AG04450 (cell line): Measurements from ENCODE around the gene EXOC8. TPM values are rescaled to one million over a fixed set of nuclear protein-coding genes. Genes with fewer than 3 reads are reported as not detected.

Source experiments
- CTCF ChIA-PET: fragments of 300-600, 350-600 bp; formaldehyde crosslinking; extraction: SDS; loops from one replicate; lab custom pipeline; 2022; ENCODE audit warnings: antibody characterized with exemption, inconsistent platforms; lab: Charles Lee
- POLR2A ChIA-PET: fragments of 350-600 bp; formaldehyde crosslinking; extraction: SDS; loops from one replicate; lab custom pipeline; 2021; ENCODE audit warnings: antibody characterized with exemption, inconsistent platforms; lab: Yijun Ruan, JAX
- DNase-seq: peaks from one replicate; pipeline ENCODE4 v3.0.0-alpha.2; 2011; ENCODE audit warnings: low read depth, low spot score
- H3K27ac ChIP-seq: one replicate; pipeline ENCODE4 v1.5.1; 2012; ENCODE audit warnings: low read depth, low read length, control low read depth
- H3K27me3 ChIP-seq: one replicate; pipeline ENCODE4 v1.6.0; 2012; ENCODE audit warnings: low read length; ENCODE audit not compliant: control insufficient read depth, insufficient read depth
- H3K4me3 ChIP-seq: 2 replicates; pipeline ENCODE4 v1.5.1; 2011; ENCODE audit warnings: mild to moderate bottlenecking, low read depth, low read length, control low read depth
- H3K9me3 ChIP-seq: 2 replicates; pipeline ENCODE4 v1.5.1; 2012; ENCODE audit warnings: low read length; ENCODE audit not compliant: control insufficient read depth, insufficient read depth
- CTCF ChIP-seq: IDR thresholded peaks from 2 replicates; pipeline ENCODE4 v1.5.1; 2011; ENCODE audit warnings: low read depth, low read length, control low read depth, inconsistent platforms
- polyA minus RNA-seq: library from RNA; depleted of rRNA, polyadenylated mRNA; stranded (reverse); fragments of >200 nt; gene quantifications from 2 replicates; pipeline ENCODE4 v1.2.3, GENCODE V29; 2011; rRNA and poly(A)+ RNA removed
- polyA plus RNA-seq: library from polyadenylated mRNA; depleted of rRNA; stranded (reverse); fragments of >200 nt; gene quantifications from 2 replicates; pipeline ENCODE4 v1.2.3, GENCODE V29; 2011; rRNA removed

Gene EXOC8
- polyA plus RNA-seq (4.1 and 5.0 TPM in 2 replicates), polyA minus RNA-seq (12.1 and 12.6 TPM in 2 replicates)

- peak within 1 kb of the TSS; percentile 99 for H3K4me3 ChIP-seq
- TF ChIP-seq CTCF, result no peak
- H3K9me3 ChIP-seq, result peaks cover 5% of the 10 kb centered on the region; the same call in 1 of the 2 replicates
- ChIA-PET POLR2A (interaction anchor here (0.6 to 1.5 kb wide), 15 partner anchors 11 to 427 kb away, joined by 3 to 12 read pairs (median 4); partner anchors contain the start of genes EGLN1 and TSNAX), CTCF (interaction anchor here (0.8 to 3.3 kb wide), 5 partner anchors 17 to 269 kb away, joined by 3 to 14 read pairs (median 10); no protein-coding TSS in a partner anchor)
- peak within 1 kb of the TSS; percentile 99 for H3K27ac ChIP-seq
- H3K27me3 ChIP-seq, result no peaks in the 10 kb centered on the region
- DNase-seq, result peak; percentile 94
These were observed at the start of gene EXOC8 for GRCh38 chr1:231337472-231338269. EXOC8 (minus strand) TSS chr1:231337852; CDS start chr1:231337745, 107 bp downstream.

- no peak for TF ChIP-seq CTCF
- POLR2A ChIA-PET, result no interaction called here
These were observed 48.8 kb upstream of the EXOC8 start for GRCh38 chr1:231386466-231386865.

GRCh38 chr1:231385416-231385748 lies 47.7 kb upstream of the EXOC8 start:
- H3K27ac ChIP-seq, result no peak overlapping the region
- POLR2A ChIA-PET, result no interaction called here
- TF ChIP-seq CTCF, result no peak
- no peak for DNase-seq
- no peak overlapping the region for H3K4me3 ChIP-seq
- CTCF ChIA-PET, result no interaction called here
- no peaks in the 10 kb centered on the region for H3K9me3 ChIP-seq
- H3K27me3 ChIP-seq, result no peaks in the 10 kb centered on the region

More at GRCh38 chr1:231386466-231386865, 48.8 kb upstream of the EXOC8 start:
- no peak for DNase-seq
- Histone ChIP-seq H3K9me3 (no peaks in the 10 kb centered on the region), H3K4me3 (no peak overlapping the region), H3K27ac (no peak overlapping the region), H3K27me3 (no peaks in the 10 kb centered on the region)
- CTCF ChIA-PET, result interaction anchor here (0.6 kb wide), 1 partner anchor 204 kb away, joined by 4 read pairs; no protein-coding TSS in a partner anchor

GRCh38 chr1:231384696-231385415 lies 47.2 kb upstream of the EXOC8 start:
- TF ChIP-seq CTCF, result no peak
- CTCF ChIA-PET, result no interaction called here
- Histone ChIP-seq H3K27me3 (no peaks in the 10 kb centered on the region), H3K27ac (no peak overlapping the region), H3K9me3 (no peaks in the 10 kb centered on the region), H3K4me3 (no peak overlapping the region)
- POLR2A ChIA-PET, result no interaction called here
- DNase-seq, result no peak
